GM21723 (cell line): ENCODE results near the gene IL17RC.
"Not testable (repeated sequence)": the region's sequence is repeated elsewhere in the genome, so short reads cannot be mapped to it uniquely, and the experiment has no call there.

ENCODE experiments used
- ATAC-seq: cut with Tn5 transposase; IDR thresholded peaks from one replicate; pipeline ENCODE4 v1.9.1; 2021; ENCODE audit warnings: mild to moderate bottlenecking, moderate library complexity; ENCODE audit not compliant: unreplicated experiment

IL17RC gene

GRCh38 chr3:9893739-9894138, 23.2 kb upstream of the IL17RC start:
- no peak for ATAC-seq

- not testable (repeated sequence) for ATAC-seq
These were observed 21.2 kb upstream of the IL17RC start for GRCh38 chr3:9895715-9896114.

GRCh38 chr3:9896755-9897407, 20.0 kb upstream of the IL17RC start:
- not testable (repeated sequence) for ATAC-seq

GRCh38 chr3:9897408-9898372, 19.2 kb upstream of the IL17RC start:
- no peak for ATAC-seq

- ATAC-seq = no peak
These were observed 18.2 kb upstream of the IL17RC start for GRCh38 chr3:9898467-9899241.

- ATAC-seq = no peak
These were observed 17.6 kb upstream of the IL17RC start for GRCh38 chr3:9899289-9899791.

GRCh38 chr3:9900965-9901415, 15.9 kb upstream of the IL17RC start:
- not testable (repeated sequence) for ATAC-seq

- ATAC-seq = no peak
These were observed 14.9 kb upstream of the IL17RC start for GRCh38 chr3:9901967-9902366.

- ATAC-seq = no peak
These were observed 14.3 kb upstream of the IL17RC start, which contains the start of gene IL17RE for GRCh38 chr3:9902372-9903237. Gene IL17RE (plus strand): TSS chr3:9902848. CDS start chr3:9902933, 85 bp downstream.

GRCh38 chr3:9903238-9903624, 13.7 kb upstream of the IL17RC start:
- ATAC-seq = no peak

GRCh38 chr3:9903904-9904303, 13.0 kb upstream of the IL17RC start:
- ATAC-seq = no peak

- ATAC-seq = no peak
These were observed 10.4 kb upstream of the IL17RC start for GRCh38 chr3:9906480-9906879.

GRCh38 chr3:9908286-9908685, 8.6 kb upstream of the IL17RC start:
- no peak for ATAC-seq

- ATAC-seq = no peak
These were observed 7.5 kb upstream of the IL17RC start for GRCh38 chr3:9909221-9910013.

GRCh38 chr3:9911863-9912262, 5.0 kb upstream of the IL17RC start:
- ATAC-seq = no peak

GRCh38 chr3:9912294-9912935, 4.5 kb upstream of the IL17RC start:
- ATAC-seq = no peak

- no peak for ATAC-seq
These were observed 3.3 kb upstream of the IL17RC start for GRCh38 chr3:9913601-9914000.

GRCh38 chr3:9914011-9914410, 2.9 kb upstream of the IL17RC start:
- no peak for ATAC-seq
